IPS DF 4.7 (cell line): ENCODE results near the gene ACOX3.
"Not testable (repeated sequence)": the region's sequence is repeated elsewhere in the genome, so short reads cannot be mapped to it uniquely, and the experiment has no call there.

Experiments
- DNase-seq: peaks from one replicate; pipeline ENCODE4 v3.0.0-alpha.2; 2013; ENCODE audit warnings: low spot score; ENCODE audit errors: extremely low read depth

The ACOX3 gene

GRCh38 chr4:8407316-8407715 is 33.2 kb downstream of the ACOX3 start:
- no peak for DNase-seq

GRCh38 chr4:8406887-8407286 is 33.6 kb downstream of the ACOX3 start:
- DNase-seq, result not testable (repeated sequence)

- DNase-seq, result no peak
These were observed 35.0 kb downstream of the ACOX3 start for GRCh38 chr4:8405516-8405875.

- no peak for DNase-seq
These were observed 35.6 kb downstream of the ACOX3 start for GRCh38 chr4:8404791-8405515.

- no peak for DNase-seq
These were observed 36.5 kb downstream of the ACOX3 start for GRCh38 chr4:8403976-8404375.

- DNase-seq, result peak; percentile 46
These were observed 37.3 kb downstream of the ACOX3 start for GRCh38 chr4:8403173-8403753.

- no peak for DNase-seq
These were observed 37.9 kb downstream of the ACOX3 start for GRCh38 chr4:8402640-8403039.

- no peak for DNase-seq
These were observed 38.3 kb downstream of the ACOX3 start for GRCh38 chr4:8402181-8402597.

- no peak for DNase-seq
These were observed 38.9 kb downstream of the ACOX3 start for GRCh38 chr4:8401665-8402064.

- no peak for DNase-seq
These were observed 39.7 kb downstream of the ACOX3 start for GRCh38 chr4:8400632-8401325.

- DNase-seq, result no peak
These were observed 41.2 kb downstream of the ACOX3 start for GRCh38 chr4:8399298-8399697.

- no peak for DNase-seq
These were observed 42.2 kb downstream of the ACOX3 start for GRCh38 chr4:8398347-8398746.

- peak; percentile 28 for DNase-seq
These were observed 43.6 kb downstream of the ACOX3 start for GRCh38 chr4:8396762-8397406.

GRCh38 chr4:8395504-8396296 is 44.8 kb downstream of the ACOX3 start:
- no peak for DNase-seq

- DNase-seq, result no peak
These were observed 45.7 kb downstream of the ACOX3 start for GRCh38 chr4:8394806-8395205.

- DNase-seq, result no peak
These were observed 46.4 kb downstream of the ACOX3 start for GRCh38 chr4:8394061-8394519.

GRCh38 chr4:8393593-8394038 is 46.9 kb downstream of the ACOX3 start:
- no peak for DNase-seq

- DNase-seq, result no peak
These were observed 47.8 kb downstream of the ACOX3 start for GRCh38 chr4:8392591-8393190.

- no peak for DNase-seq
These were observed 48.6 kb downstream of the ACOX3 start for GRCh38 chr4:8391972-8392371.

- no peak for DNase-seq
These were observed 49.5 kb downstream of the ACOX3 start for GRCh38 chr4:8391071-8391470.

- DNase-seq, result no peak
These were observed 49.9 kb downstream of the ACOX3 start for GRCh38 chr4:8390577-8390976.
